Hepatocyte (in vitro differentiated cells): ENCODE measurements around the gene RRM1.

Experiments
- EZH2phosphoT487 ChIP-seq: fragments of 200-600 bp; sonication (generic); IDR thresholded peaks from one replicate; pipeline ENCODE4 v1.6.1; 2018; ENCODE audit warnings: antibody characterized with exemption, mild to moderate bottlenecking, low read depth, moderate library complexity; ENCODE audit not compliant: unreplicated experiment, severe bottlenecking
- TF ChIP-seq, protein P1 (sequence below): fragments of 200-600 bp; sonication (generic); IDR thresholded peaks from 2 replicates; pipeline ENCODE4 v1.5.1; 2016; ENCODE audit warnings: antibody characterized with exemption, mild to moderate bottlenecking; ENCODE audit not compliant: poor library complexity

DNA sequence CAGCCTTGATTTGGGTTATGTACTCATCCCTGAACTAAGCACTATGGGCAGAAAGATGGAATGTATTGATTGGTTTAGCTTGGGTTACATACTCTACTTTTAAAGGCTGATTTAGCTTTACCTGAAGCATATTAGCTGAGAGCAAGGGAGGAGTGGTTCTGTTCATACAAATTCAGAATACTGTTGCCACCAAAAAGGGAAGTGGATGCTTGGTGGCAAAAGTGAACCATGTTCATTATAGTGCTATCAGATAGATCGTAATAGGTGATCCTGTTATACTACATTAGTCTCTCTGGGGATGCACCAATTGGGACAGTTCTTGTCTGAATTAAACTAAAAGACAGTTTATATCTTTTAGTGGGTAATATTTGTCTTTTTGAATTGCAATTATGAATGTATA is 44.5 kb upstream of the RRM1 start:
- TF ChIP-seq EZH2phosphoT487: no peak
- TF ChIP-seq, protein P1, sequence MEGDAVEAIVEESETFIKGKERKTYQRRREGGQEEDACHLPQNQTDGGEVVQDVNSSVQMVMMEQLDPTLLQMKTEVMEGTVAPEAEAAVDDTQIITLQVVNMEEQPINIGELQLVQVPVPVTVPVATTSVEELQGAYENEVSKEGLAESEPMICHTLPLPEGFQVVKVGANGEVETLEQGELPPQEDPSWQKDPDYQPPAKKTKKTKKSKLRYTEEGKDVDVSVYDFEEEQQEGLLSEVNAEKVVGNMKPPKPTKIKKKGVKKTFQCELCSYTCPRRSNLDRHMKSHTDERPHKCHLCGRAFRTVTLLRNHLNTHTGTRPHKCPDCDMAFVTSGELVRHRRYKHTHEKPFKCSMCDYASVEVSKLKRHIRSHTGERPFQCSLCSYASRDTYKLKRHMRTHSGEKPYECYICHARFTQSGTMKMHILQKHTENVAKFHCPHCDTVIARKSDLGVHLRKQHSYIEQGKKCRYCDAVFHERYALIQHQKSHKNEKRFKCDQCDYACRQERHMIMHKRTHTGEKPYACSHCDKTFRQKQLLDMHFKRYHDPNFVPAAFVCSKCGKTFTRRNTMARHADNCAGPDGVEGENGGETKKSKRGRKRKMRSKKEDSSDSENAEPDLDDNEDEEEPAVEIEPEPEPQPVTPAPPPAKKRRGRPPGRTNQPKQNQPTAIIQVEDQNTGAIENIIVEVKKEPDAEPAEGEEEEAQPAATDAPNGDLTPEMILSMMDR: no peak
